Adipocyte (in vitro differentiated cells): ENCODE results near the gene NDUFB4.

Source experiments
- DNase-seq: peaks from one replicate; pipeline ENCODE4 v3.0.0-alpha.2; 2015; ENCODE audit warnings: low read depth
- H3K27me3 ChIP-seq: replicated peaks from 2 replicates; pipeline ENCODE4 v1.7.0; 2013; ENCODE audit warnings: mild to moderate bottlenecking, low read length, moderate library complexity; ENCODE audit not compliant: control insufficient read depth, insufficient read depth
- H3K36me3 ChIP-seq: 2 replicates; pipeline ENCODE4 v1.7.0; 2013; ENCODE audit warnings: low read length, mild to moderate bottlenecking, moderate library complexity; ENCODE audit not compliant: control insufficient read depth, insufficient read depth, severe bottlenecking
- H3K4me1 ChIP-seq: 2 replicates; pipeline ENCODE4 v1.7.0; 2013; ENCODE audit warnings: mild to moderate bottlenecking, low read length, moderate library complexity; ENCODE audit not compliant: control insufficient read depth, insufficient read depth
- H3K4me3 ChIP-seq: 2 replicates; pipeline ENCODE4 v1.7.0; 2013; ENCODE audit warnings: mild to moderate bottlenecking, low read length, moderate library complexity
- H3K9ac ChIP-seq: 2 replicates; pipeline ENCODE4 v1.7.0; 2013; ENCODE audit warnings: mild to moderate bottlenecking, low read length, moderate library complexity
- H3K9me3 ChIP-seq: 2 replicates; pipeline ENCODE4 v1.7.0; 2013; ENCODE audit warnings: mild to moderate bottlenecking, low read length, moderate library complexity; ENCODE audit not compliant: control insufficient read depth

The NDUFB4 gene

DNA sequence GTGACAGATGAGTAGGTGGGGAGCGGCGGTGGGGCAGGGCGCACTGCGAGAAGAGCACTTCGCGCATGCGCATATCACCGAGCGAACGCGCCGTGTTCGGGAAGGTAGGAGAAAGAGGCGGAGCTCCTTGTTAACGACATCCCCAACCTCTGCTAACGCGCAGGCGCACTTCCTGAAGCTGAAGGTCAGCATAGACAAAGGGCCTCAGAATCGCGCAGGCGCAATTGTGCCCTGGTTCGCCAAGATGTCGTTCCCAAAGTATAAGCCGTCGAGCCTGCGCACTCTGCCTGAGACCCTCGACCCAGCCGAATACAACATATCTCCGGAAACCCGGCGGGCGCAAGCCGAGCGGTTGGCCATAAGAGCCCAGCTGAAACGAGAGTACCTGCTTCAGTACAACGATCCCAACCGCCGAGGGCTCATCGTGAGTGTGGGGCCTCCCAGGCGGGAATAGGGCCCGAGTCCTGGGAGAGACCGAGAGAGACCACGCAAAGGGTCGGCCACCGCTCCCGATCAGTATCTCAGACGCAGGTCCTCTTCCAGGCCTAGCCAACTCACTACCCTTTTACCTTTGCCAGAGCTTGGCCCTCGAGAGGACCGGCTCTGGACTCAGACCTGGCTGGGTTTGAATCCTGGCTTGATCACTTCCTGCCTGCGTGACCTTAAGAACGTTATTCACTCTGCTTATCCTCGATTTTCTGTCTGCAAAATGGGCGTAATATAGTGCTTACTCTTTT lies at the start of gene NDUFB4:
TSS of gene NDUFB4 (plus strand) at position 221 of the 737 bp plus-strand sequence. CDS start at position 245, 24 bp downstream.
- no peaks in the 10 kb centered on the region for H3K9me3 ChIP-seq
- H3K4me1 ChIP-seq: peaks cover 19% of the 10 kb centered on the region
- DNase-seq: peak; percentile 99
- no peaks in the 10 kb centered on the region for H3K27me3 ChIP-seq
- peak within 1 kb of the TSS; percentile 97 for H3K4me3 ChIP-seq
- peaks cover 22% of the 10 kb centered on the region for H3K36me3 ChIP-seq
- peak within 1 kb of the TSS; percentile 93 for H3K9ac ChIP-seq

- Histone ChIP-seq H3K9me3 (no peaks in the 10 kb centered on the region), H3K4me1 (peaks cover 47% of the 10 kb centered on the region), H3K36me3 (no peaks in the 10 kb centered on the region), H3K27me3 (no peaks in the 10 kb centered on the region), H3K4me3 (no peak overlapping the region), H3K9ac (no peak overlapping the region)
- DNase-seq: peak; percentile 50
Observed at GRCh38 chr3:120550546-120550945, 45.6 kb upstream of the NDUFB4 start.

- Histone ChIP-seq H3K9me3 (no peaks in the 10 kb centered on the region), H3K27me3 (no peaks in the 10 kb centered on the region), H3K9ac (no peak overlapping the region), H3K4me1 (peaks cover 66% of the 10 kb centered on the region), H3K36me3 (no peaks in the 10 kb centered on the region), H3K4me3 (no peak overlapping the region)
- peak; percentile 22 for DNase-seq
Observed at GRCh38 chr3:120552184-120553172, 43.7 kb upstream of the NDUFB4 start.

GRCh38 chr3:120554812-120555606 lies 41.1 kb upstream of the NDUFB4 start:
- H3K27me3 ChIP-seq: no peaks in the 10 kb centered on the region
- peak overlapping the region; percentile 2 for H3K4me3 ChIP-seq
- H3K4me1 ChIP-seq: peaks cover 84% of the 10 kb centered on the region
- no peak for DNase-seq
- H3K9me3 ChIP-seq: no peaks in the 10 kb centered on the region
- H3K9ac ChIP-seq: peak overlapping the region; percentile 54
- H3K36me3 ChIP-seq: no peaks in the 10 kb centered on the region

- no peak for DNase-seq
- peak overlapping the region; percentile 87 for H3K9ac ChIP-seq
- no peaks in the 10 kb centered on the region for H3K9me3 ChIP-seq
- H3K27me3 ChIP-seq: no peaks in the 10 kb centered on the region
- no peaks in the 10 kb centered on the region for H3K36me3 ChIP-seq
- H3K4me1 ChIP-seq: peaks cover 80% of the 10 kb centered on the region
- peak overlapping the region; percentile 27 for H3K4me3 ChIP-seq
Observed at GRCh38 chr3:120555657-120556509, 40.3 kb upstream of the NDUFB4 start.

GRCh38 chr3:120557115-120557514 lies 39.0 kb upstream of the NDUFB4 start:
- H3K27me3 ChIP-seq: no peaks in the 10 kb centered on the region
- H3K9ac ChIP-seq: peak overlapping the region; percentile 87
- H3K4me3 ChIP-seq: no peak overlapping the region
- no peak for DNase-seq
- H3K4me1 ChIP-seq: peaks cover 75% of the 10 kb centered on the region
- H3K9me3 ChIP-seq: no peaks in the 10 kb centered on the region
- no peaks in the 10 kb centered on the region for H3K36me3 ChIP-seq

DNA sequence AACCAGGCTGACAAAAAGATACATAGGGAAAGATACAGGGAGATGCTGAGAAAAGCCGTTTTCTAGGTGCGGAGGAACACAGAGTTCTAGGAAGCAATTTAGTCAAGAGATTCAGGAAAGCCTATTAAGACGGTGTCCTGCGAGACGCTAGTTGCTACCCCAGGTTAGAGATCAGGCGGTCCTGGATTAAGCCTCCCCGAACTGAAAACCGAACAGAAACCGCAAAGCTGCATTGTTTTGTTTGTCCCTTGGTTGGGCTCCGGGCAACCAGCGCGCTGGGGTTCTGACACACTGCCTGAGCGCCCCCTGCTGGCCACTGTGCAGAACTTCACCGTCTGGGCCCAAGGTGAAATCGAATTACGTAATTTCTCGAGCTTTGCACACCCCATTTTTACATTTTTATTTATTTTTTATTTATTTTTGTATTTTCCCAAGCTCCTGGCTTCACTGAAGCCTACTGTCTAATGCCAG lies 37.3 kb upstream of the NDUFB4 start:
- H3K9me3 ChIP-seq: no peaks in the 10 kb centered on the region
- H3K4me1 ChIP-seq: peaks cover 65% of the 10 kb centered on the region
- H3K36me3 ChIP-seq: no peaks in the 10 kb centered on the region
- DNase-seq: peak; percentile 97
- peak overlapping the region; percentile 84 for H3K4me3 ChIP-seq
- H3K9ac ChIP-seq: peak overlapping the region; percentile 87
- H3K27me3 ChIP-seq: no peaks in the 10 kb centered on the region

- no peaks in the 10 kb centered on the region for H3K27me3 ChIP-seq
Observed at GRCh38 chr3:120559242-120560061, 36.7 kb upstream of the NDUFB4 start.

GRCh38 chr3:120560304-120561250 lies 35.6 kb upstream of the NDUFB4 start:
- H3K36me3 ChIP-seq: no peaks in the 10 kb centered on the region
- DNase-seq: no peak
- H3K9ac ChIP-seq: no peak overlapping the region
- H3K27me3 ChIP-seq: no peaks in the 10 kb centered on the region
- peaks cover 47% of the 10 kb centered on the region for H3K4me1 ChIP-seq
- H3K9me3 ChIP-seq: no peaks in the 10 kb centered on the region
- no peak overlapping the region for H3K4me3 ChIP-seq

More at GRCh38 chr3:120559242-120560061, 36.7 kb upstream of the NDUFB4 start:
- peaks cover 59% of the 10 kb centered on the region for H3K4me1 ChIP-seq
- H3K9ac ChIP-seq: peak overlapping the region; percentile 87
- no peaks in the 10 kb centered on the region for H3K9me3 ChIP-seq
- peak overlapping the region; percentile 84 for H3K4me3 ChIP-seq
- peak; percentile 55 for DNase-seq
- no peaks in the 10 kb centered on the region for H3K36me3 ChIP-seq
